ENCODE measurements around the gene APELA.

Gene APELA

GRCh38 chr4:164876700-164877324 is at the start of gene APELA:
Gene APELA, plus strand, starts transcription at chr4:164877178. Its CDS starts 154 bp downstream, at chr4:164877332.
- H3K4me3 ChIP-seq (ENCODE audit: low read length), result no peak within 1 kb of the TSS
- DNase-seq (ENCODE audit: low read depth), result no peak
- H3K27me3 ChIP-seq (replicated peaks; ENCODE audit: control insufficient read depth, insufficient read depth, low read length), result peaks cover 5% of the 10 kb centered on the region
- H3K4me1 ChIP-seq (ENCODE audit: control insufficient read depth, insufficient read depth, low read length), result no peaks in the 10 kb centered on the region
- no peaks in the 10 kb centered on the region for H3K36me3 ChIP-seq (ENCODE audit: control insufficient read depth, insufficient read depth, low read length, severe bottlenecking)
- H3K9me3 ChIP-seq (ENCODE audit: control insufficient read depth, low read length), result no peaks in the 10 kb centered on the region
- H3K9ac ChIP-seq (ENCODE audit: low read length), result no peak within 1 kb of the TSS

DNA sequence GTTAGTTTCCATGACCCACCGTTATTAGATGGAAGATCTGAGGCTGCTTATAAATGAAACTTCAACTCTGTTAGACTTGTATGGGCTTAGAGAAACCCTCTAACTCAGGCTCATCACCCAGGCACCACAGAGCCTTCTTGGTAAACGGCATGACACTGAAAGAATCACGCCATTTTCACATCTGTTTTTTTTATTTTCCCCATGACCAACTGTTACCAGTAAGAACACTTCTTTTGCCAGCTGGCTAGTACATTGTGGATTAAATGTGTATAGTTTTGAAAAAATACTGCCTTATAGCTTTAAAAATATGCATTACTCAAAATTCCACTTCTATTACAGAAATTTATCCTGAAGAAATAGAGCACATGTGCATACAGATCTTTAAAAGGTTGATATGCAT is 48.0 kb upstream of the APELA start:
- H3K9me3 ChIP-seq (ENCODE audit: control insufficient read depth, low read length), result no peaks in the 10 kb centered on the region

GRCh38 chr4:164846566-164846965 is 30.4 kb upstream of the APELA start:
- Histone ChIP-seq H3K4me3 (ENCODE audit: low read length) (no peak overlapping the region), H3K9ac (ENCODE audit: low read length) (no peak overlapping the region), H3K27me3 (replicated peaks; ENCODE audit: control insufficient read depth, insufficient read depth, low read length) (no peaks in the 10 kb centered on the region), H3K4me1 (ENCODE audit: control insufficient read depth, insufficient read depth, low read length) (no peaks in the 10 kb centered on the region), H3K36me3 (ENCODE audit: control insufficient read depth, insufficient read depth, low read length, severe bottlenecking) (no peaks in the 10 kb centered on the region), H3K9me3 (ENCODE audit: control insufficient read depth, low read length) (no peaks in the 10 kb centered on the region)
- DNase-seq (ENCODE audit: low read depth), result no peak

More for the DNA sequence above, 48.0 kb upstream of the APELA start:
- no peak for DNase-seq (ENCODE audit: low read depth)
- H3K4me1 ChIP-seq (ENCODE audit: control insufficient read depth, insufficient read depth, low read length), result no peaks in the 10 kb centered on the region
- no peaks in the 10 kb centered on the region for H3K27me3 ChIP-seq (replicated peaks; ENCODE audit: control insufficient read depth, insufficient read depth, low read length)
- no peaks in the 10 kb centered on the region for H3K36me3 ChIP-seq (ENCODE audit: control insufficient read depth, insufficient read depth, low read length, severe bottlenecking)
- H3K4me3 ChIP-seq (ENCODE audit: low read length), result no peak overlapping the region
- no peak overlapping the region for H3K9ac ChIP-seq (ENCODE audit: low read length)

- Histone ChIP-seq H3K36me3 (ENCODE audit: control insufficient read depth, insufficient read depth, low read length, severe bottlenecking) (no peaks in the 10 kb centered on the region), H3K4me1 (ENCODE audit: control insufficient read depth, insufficient read depth, low read length) (no peaks in the 10 kb centered on the region), H3K4me3 (ENCODE audit: low read length) (no peak overlapping the region), H3K9ac (ENCODE audit: low read length) (no peak overlapping the region), H3K27me3 (replicated peaks; ENCODE audit: control insufficient read depth, insufficient read depth, low read length) (no peaks in the 10 kb centered on the region), H3K9me3 (ENCODE audit: control insufficient read depth, low read length) (no peaks in the 10 kb centered on the region)
- DNase-seq (ENCODE audit: low read depth), result no peak
These were observed 30.0 kb upstream of the APELA start for GRCh38 chr4:164847016-164847415.

- H3K4me1 ChIP-seq (ENCODE audit: control insufficient read depth, insufficient read depth, low read length), result no peaks in the 10 kb centered on the region
- no peak overlapping the region for H3K4me3 ChIP-seq (ENCODE audit: low read length)
- H3K36me3 ChIP-seq (ENCODE audit: control insufficient read depth, insufficient read depth, low read length, severe bottlenecking), result no peaks in the 10 kb centered on the region
- H3K9me3 ChIP-seq (ENCODE audit: control insufficient read depth, low read length), result no peaks in the 10 kb centered on the region
- H3K27me3 ChIP-seq (replicated peaks; ENCODE audit: control insufficient read depth, insufficient read depth, low read length), result no peaks in the 10 kb centered on the region
- no peak for DNase-seq (ENCODE audit: low read depth)
- no peak overlapping the region for H3K9ac ChIP-seq (ENCODE audit: low read length)
These were observed 28.9 kb upstream of the APELA start for GRCh38 chr4:164847967-164848649.

DNA sequence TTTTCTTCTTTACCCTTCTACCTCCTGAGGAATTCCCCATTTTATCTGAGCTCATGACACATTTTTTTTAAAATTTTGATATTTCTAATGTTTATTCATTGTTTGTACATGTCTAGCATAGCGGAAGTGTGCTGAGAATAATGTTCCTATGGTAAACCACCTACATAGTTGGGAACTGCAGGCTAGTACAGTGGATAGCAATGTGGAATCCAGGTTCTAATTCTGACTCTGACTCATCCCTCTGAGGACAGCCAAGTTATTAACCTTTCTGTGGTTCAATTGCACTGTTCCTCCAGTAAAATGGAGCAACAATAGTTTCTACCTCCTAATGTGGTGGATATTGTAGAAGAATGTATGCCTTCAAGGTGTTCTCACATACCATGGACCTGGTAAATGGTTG is 20.6 kb upstream of the APELA start:
- Histone ChIP-seq H3K36me3 (ENCODE audit: control insufficient read depth, insufficient read depth, low read length, severe bottlenecking) (no peaks in the 10 kb centered on the region), H3K27me3 (replicated peaks; ENCODE audit: control insufficient read depth, insufficient read depth, low read length) (no peaks in the 10 kb centered on the region), H3K9ac (ENCODE audit: low read length) (no peak overlapping the region), H3K4me1 (ENCODE audit: control insufficient read depth, insufficient read depth, low read length) (no peaks in the 10 kb centered on the region), H3K4me3 (ENCODE audit: low read length) (no peak overlapping the region), H3K9me3 (ENCODE audit: control insufficient read depth, low read length) (no peaks in the 10 kb centered on the region)
- DNase-seq (ENCODE audit: low read depth), result peak; percentile 4

- Histone ChIP-seq H3K9me3 (ENCODE audit: control insufficient read depth, low read length) (no peaks in the 10 kb centered on the region), H3K36me3 (ENCODE audit: control insufficient read depth, insufficient read depth, low read length, severe bottlenecking) (no peaks in the 10 kb centered on the region), H3K4me1 (ENCODE audit: control insufficient read depth, insufficient read depth, low read length) (no peaks in the 10 kb centered on the region), H3K4me3 (ENCODE audit: low read length) (no peak overlapping the region), H3K27me3 (replicated peaks; ENCODE audit: control insufficient read depth, insufficient read depth, low read length) (no peaks in the 10 kb centered on the region), H3K9ac (ENCODE audit: low read length) (no peak overlapping the region)
- DNase-seq (ENCODE audit: low read depth), result no peak
These were observed 10.0 kb upstream of the APELA start for GRCh38 chr4:164866817-164867490.

DNA sequence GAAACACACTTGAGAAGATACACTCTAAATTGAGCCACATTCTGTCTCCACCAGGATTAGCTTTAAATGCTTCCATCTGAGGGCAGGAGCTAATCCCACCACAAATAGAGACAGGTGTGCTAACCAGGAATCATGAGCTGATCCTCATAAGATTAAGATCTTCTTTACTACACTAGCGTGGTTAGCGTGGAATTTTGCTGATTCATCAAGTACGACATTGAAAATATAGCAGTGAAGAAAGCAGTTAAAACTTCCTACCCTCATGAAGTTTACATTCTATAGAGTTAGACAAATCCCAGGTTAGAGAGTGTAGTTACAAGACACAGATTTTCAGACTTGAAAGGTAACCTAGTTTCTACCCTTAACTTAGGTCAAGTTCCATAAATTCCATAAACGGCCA is 5.3 kb upstream of the APELA start:
- no peaks in the 10 kb centered on the region for H3K36me3 ChIP-seq (ENCODE audit: control insufficient read depth, insufficient read depth, low read length, severe bottlenecking)
- H3K9ac ChIP-seq (ENCODE audit: low read length), result no peak overlapping the region
- no peaks in the 10 kb centered on the region for H3K9me3 ChIP-seq (ENCODE audit: control insufficient read depth, low read length)
- H3K4me1 ChIP-seq (ENCODE audit: control insufficient read depth, insufficient read depth, low read length), result no peaks in the 10 kb centered on the region
- no peak for DNase-seq (ENCODE audit: low read depth)
- no peak overlapping the region for H3K4me3 ChIP-seq (ENCODE audit: low read length)
- H3K27me3 ChIP-seq (replicated peaks; ENCODE audit: control insufficient read depth, insufficient read depth, low read length), result peaks cover 5% of the 10 kb centered on the region

DNA sequence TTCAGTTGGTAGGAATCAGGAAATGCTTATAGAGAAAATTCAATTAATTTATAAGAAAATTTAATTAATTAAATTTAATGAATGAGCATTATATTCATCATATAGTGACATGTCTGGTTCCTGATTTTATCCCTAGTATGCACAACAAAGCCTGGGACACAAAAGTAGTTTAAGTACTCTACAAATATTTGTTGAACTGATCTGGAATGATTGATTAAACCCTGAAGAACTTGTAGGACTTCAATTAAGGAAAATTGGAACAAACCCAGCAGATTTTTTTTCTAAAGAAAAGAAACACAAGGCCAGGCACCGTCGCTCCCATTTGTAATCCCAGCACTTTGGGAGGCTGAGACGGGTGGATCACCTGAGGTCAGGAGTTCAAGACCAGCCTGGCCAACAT is 4.5 kb upstream of the APELA start:
- H3K9ac ChIP-seq (ENCODE audit: low read length), result no peak overlapping the region
- no peak overlapping the region for H3K4me3 ChIP-seq (ENCODE audit: low read length)
- H3K9me3 ChIP-seq (ENCODE audit: control insufficient read depth, low read length), result no peaks in the 10 kb centered on the region
- DNase-seq (ENCODE audit: low read depth), result no peak
- H3K36me3 ChIP-seq (ENCODE audit: control insufficient read depth, insufficient read depth, low read length, severe bottlenecking), result no peaks in the 10 kb centered on the region
- H3K4me1 ChIP-seq (ENCODE audit: control insufficient read depth, insufficient read depth, low read length), result no peaks in the 10 kb centered on the region
- H3K27me3 ChIP-seq (replicated peaks; ENCODE audit: control insufficient read depth, insufficient read depth, low read length), result peaks cover 5% of the 10 kb centered on the region

GRCh38 chr4:164874789-164875188 is 2.2 kb upstream of the APELA start:
- no peak overlapping the region for H3K9ac ChIP-seq (ENCODE audit: low read length)
- no peak for DNase-seq (ENCODE audit: low read depth)
- H3K27me3 ChIP-seq (replicated peaks; ENCODE audit: control insufficient read depth, insufficient read depth, low read length), result peaks cover 5% of the 10 kb centered on the region
- H3K4me3 ChIP-seq (ENCODE audit: low read length), result no peak overlapping the region
- no peaks in the 10 kb centered on the region for H3K4me1 ChIP-seq (ENCODE audit: control insufficient read depth, insufficient read depth, low read length)
- H3K36me3 ChIP-seq (ENCODE audit: control insufficient read depth, insufficient read depth, low read length, severe bottlenecking), result no peaks in the 10 kb centered on the region
- no peaks in the 10 kb centered on the region for H3K9me3 ChIP-seq (ENCODE audit: control insufficient read depth, low read length)

DNA sequence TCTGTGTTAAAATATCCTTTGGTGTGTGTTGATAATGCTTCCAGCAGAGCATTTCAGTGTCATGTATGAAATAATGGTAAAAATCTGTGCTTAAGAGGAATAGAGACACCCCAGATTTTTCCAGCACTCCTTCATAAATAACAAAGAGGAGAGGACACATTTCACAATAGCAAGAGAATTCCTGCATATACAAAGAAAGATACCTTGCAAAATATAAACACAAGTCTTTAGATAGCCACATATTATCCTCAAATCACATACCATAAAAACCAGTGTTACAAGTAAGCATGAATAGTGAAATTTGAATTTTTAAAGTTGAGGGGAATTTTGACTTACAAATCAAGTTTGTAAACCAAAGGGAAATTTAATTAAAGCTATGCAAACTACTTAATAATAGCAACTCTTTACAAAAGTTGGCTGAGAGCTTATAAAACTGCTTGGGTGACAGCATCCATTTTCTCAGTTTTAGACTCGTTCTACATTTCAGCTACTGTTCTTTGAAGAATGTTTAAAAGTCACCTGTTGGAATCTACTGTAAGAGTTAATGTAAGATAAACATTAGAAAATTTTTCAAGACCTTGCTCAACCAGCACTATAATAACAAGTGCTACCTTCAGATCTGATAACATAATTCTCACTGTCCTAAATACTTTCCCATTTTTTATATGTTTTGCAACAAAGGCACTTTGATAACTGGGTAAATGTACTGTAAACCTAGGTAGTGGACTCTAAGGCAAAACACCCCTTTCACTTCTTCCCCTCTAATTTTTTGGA is 3.7 kb downstream of the APELA start:
- Histone ChIP-seq H3K9ac (ENCODE audit: low read length) (no peak overlapping the region), H3K4me3 (ENCODE audit: low read length) (no peak overlapping the region), H3K27me3 (replicated peaks; ENCODE audit: control insufficient read depth, insufficient read depth, low read length) (peaks cover 5% of the 10 kb centered on the region), H3K4me1 (ENCODE audit: control insufficient read depth, insufficient read depth, low read length) (no peaks in the 10 kb centered on the region), H3K36me3 (ENCODE audit: control insufficient read depth, insufficient read depth, low read length, severe bottlenecking) (no peaks in the 10 kb centered on the region), H3K9me3 (ENCODE audit: control insufficient read depth, low read length) (no peaks in the 10 kb centered on the region)
- DNase-seq (ENCODE audit: low read depth), result no peak

Measured in adipocyte (in vitro differentiated cells).